DOHH2 (cell line): Measurements from ENCODE around the gene PKN1.
"Not testable (repeated sequence)": the region's sequence is repeated elsewhere in the genome, so short reads cannot be mapped to it uniquely, and the experiment has no call there.

ENCODE experiments used
- EZH2phosphoT487 ChIP-seq: fragments of 200-600 bp; sonication (generic); IDR thresholded peaks from 2 replicates; pipeline ENCODE4 v1.6.1; 2017; ENCODE audit warnings: borderline replicate concordance, mild to moderate bottlenecking, antibody characterized with exemption, low read length, moderate library complexity, mixed read lengths
- TF ChIP-seq, protein P1 (sequence below): fragments of 200-600 bp; sonication (generic); IDR thresholded peaks from one replicate; pipeline ENCODE4 v1.5.1; 2014; ENCODE audit warnings: antibody characterized with exemption, mild to moderate bottlenecking, low read depth, low read length; ENCODE audit not compliant: poor library complexity, severe bottlenecking

DNA sequence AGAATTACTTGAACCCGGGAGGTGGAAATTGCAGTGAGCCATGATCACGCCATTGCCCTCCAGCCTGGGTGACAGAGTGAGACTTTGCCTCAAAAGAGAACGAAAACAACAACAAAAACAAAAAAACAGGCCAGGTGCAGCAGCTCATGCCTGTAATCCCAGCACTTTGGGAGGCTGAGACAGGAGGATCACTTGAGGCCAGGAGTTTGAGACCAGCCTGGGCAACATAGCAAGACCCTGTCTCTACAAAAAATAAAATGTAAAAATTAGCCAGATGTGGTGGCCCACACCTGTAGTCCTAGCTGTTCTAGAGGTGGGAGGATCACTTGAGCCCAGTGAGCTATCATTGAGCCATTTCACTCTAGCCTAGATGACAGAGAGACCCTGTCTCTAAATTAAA, 19.2 kb downstream of the PKN1 start:
- TF ChIP-seq, protein P1, sequence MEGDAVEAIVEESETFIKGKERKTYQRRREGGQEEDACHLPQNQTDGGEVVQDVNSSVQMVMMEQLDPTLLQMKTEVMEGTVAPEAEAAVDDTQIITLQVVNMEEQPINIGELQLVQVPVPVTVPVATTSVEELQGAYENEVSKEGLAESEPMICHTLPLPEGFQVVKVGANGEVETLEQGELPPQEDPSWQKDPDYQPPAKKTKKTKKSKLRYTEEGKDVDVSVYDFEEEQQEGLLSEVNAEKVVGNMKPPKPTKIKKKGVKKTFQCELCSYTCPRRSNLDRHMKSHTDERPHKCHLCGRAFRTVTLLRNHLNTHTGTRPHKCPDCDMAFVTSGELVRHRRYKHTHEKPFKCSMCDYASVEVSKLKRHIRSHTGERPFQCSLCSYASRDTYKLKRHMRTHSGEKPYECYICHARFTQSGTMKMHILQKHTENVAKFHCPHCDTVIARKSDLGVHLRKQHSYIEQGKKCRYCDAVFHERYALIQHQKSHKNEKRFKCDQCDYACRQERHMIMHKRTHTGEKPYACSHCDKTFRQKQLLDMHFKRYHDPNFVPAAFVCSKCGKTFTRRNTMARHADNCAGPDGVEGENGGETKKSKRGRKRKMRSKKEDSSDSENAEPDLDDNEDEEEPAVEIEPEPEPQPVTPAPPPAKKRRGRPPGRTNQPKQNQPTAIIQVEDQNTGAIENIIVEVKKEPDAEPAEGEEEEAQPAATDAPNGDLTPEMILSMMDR = not testable (repeated sequence)
- not testable (repeated sequence) for TF ChIP-seq EZH2phosphoT487
